Stimulated activated CD8-positive, alpha-beta memory T cell treated with anti-CD3 and anti-CD28 coated beads, Interleukin-4, amount 100 ng/mL, for 1 hour (primary cell): ENCODE data around the gene PRKG1.
"Not testable (repeated sequence)": the region's sequence is repeated elsewhere in the genome, so short reads cannot be mapped to it uniquely, and the experiment has no call there.

Experiments
- DNase-seq, 2 donors: peaks; one replicate each; pipeline ENCODE4 v3.0.0-alpha.2; 2020; ENCODE audit warnings: low read depth in 2 of 2, low spot score in 1 of 2

The PRKG1 gene

GRCh38 chr10:51688826-51689225 lies 614.5 kb downstream of the PRKG1 start:
- DNase-seq = not testable (repeated sequence)

GRCh38 chr10:51689536-51689935 lies 615.2 kb downstream of the PRKG1 start:
- DNase-seq = no peak

- no peak for DNase-seq
Measured at GRCh38 chr10:51691135-51691534, 616.8 kb downstream of the PRKG1 start.

- no peak for DNase-seq
Measured at GRCh38 chr10:51694086-51694768, 619.9 kb downstream of the PRKG1 start.

GRCh38 chr10:51696251-51696650 lies 622.0 kb downstream of the PRKG1 start:
- DNase-seq = no peak

GRCh38 chr10:51698473-51699063 lies 624.3 kb downstream of the PRKG1 start:
- DNase-seq = no peak

- DNase-seq = no peak
Measured at GRCh38 chr10:51699145-51699474, 624.8 kb downstream of the PRKG1 start.

- peak; percentile 77 to 83 for DNase-seq
Measured at GRCh38 chr10:51699475-51700227, 625.4 kb downstream of the PRKG1 start, which contains the start of gene CSTF2T. Gene CSTF2T (minus strand): TSS chr10:51699595. CDS start chr10:51699549, 46 bp downstream.

GRCh38 chr10:51700228-51700817 lies 626.0 kb downstream of the PRKG1 start:
- DNase-seq = no peak

- no peak for DNase-seq
Measured at GRCh38 chr10:51705774-51706173, 631.5 kb downstream of the PRKG1 start.

- no peak for DNase-seq
Measured at GRCh38 chr10:51706225-51706624, 631.9 kb downstream of the PRKG1 start.

- no peak for DNase-seq
Measured at GRCh38 chr10:51707392-51707791, 633.1 kb downstream of the PRKG1 start.

- no peak for DNase-seq
Measured at GRCh38 chr10:51707821-51708424, 633.6 kb downstream of the PRKG1 start.

GRCh38 chr10:51708609-51709008 lies 634.3 kb downstream of the PRKG1 start:
- no peak for DNase-seq

- no peak for DNase-seq
Measured at GRCh38 chr10:51709324-51709972, 635.2 kb downstream of the PRKG1 start.

GRCh38 chr10:51711519-51711891 lies 637.2 kb downstream of the PRKG1 start:
- no peak for DNase-seq

GRCh38 chr10:51716981-51717380 lies 642.7 kb downstream of the PRKG1 start:
- no peak for DNase-seq

GRCh38 chr10:51718804-51719291 lies 644.6 kb downstream of the PRKG1 start:
- DNase-seq = no peak

- no peak for DNase-seq
Measured at GRCh38 chr10:51724038-51724437, 649.8 kb downstream of the PRKG1 start.

- no peak for DNase-seq
Measured at GRCh38 chr10:51729822-51730555, 655.7 kb downstream of the PRKG1 start.
